NCI-H1048 (cell line): ENCODE results near the gene ISL1.

Source experiments
- DNase-seq: peaks from one replicate; lab custom pipeline; 2025; lab: John Stamatoyannopoulos, UW

ISL1 gene

GRCh38 chr5:51383131-51384121 is at the start of gene ISL1:
ISL1 (plus strand) TSS chr5:51383448; CDS start chr5:51383672, 224 bp downstream.
- DNase-seq = no peak

- DNase-seq = no peak
Measured at GRCh38 chr5:51336878-51337277, 46.4 kb upstream of the ISL1 start.

- no peak for DNase-seq
Measured at GRCh38 chr5:51345106-51345505, 38.1 kb upstream of the ISL1 start.

- DNase-seq = no peak
Measured at GRCh38 chr5:51347157-51347556, 36.1 kb upstream of the ISL1 start.

- DNase-seq = no peak
Measured at GRCh38 chr5:51347704-51348103, 35.5 kb upstream of the ISL1 start.

GRCh38 chr5:51371052-51371451 is 12.2 kb upstream of the ISL1 start:
- DNase-seq = no peak

- peak; percentile 77 for DNase-seq
Measured at GRCh38 chr5:51373880-51374523, 9.2 kb upstream of the ISL1 start.

- no peak for DNase-seq
Measured at GRCh38 chr5:51375084-51375483, 8.2 kb upstream of the ISL1 start.

GRCh38 chr5:51376509-51376908 is 6.7 kb upstream of the ISL1 start:
- no peak for DNase-seq

- DNase-seq = no peak
Measured at GRCh38 chr5:51377151-51378060, 5.8 kb upstream of the ISL1 start.

GRCh38 chr5:51378061-51378409 is 5.2 kb upstream of the ISL1 start:
- no peak for DNase-seq

- DNase-seq = no peak
Measured at GRCh38 chr5:51378448-51379330, 4.6 kb upstream of the ISL1 start.

- DNase-seq = no peak
Measured at GRCh38 chr5:51379331-51379700, 3.9 kb upstream of the ISL1 start.

- DNase-seq = no peak
Measured at GRCh38 chr5:51380603-51381207, 2.5 kb upstream of the ISL1 start.

GRCh38 chr5:51381761-51382474 is 1.3 kb upstream of the ISL1 start:
- DNase-seq = no peak

GRCh38 chr5:51382521-51383130 is 622 bp upstream of the ISL1 start:
- no peak for DNase-seq

- no peak for DNase-seq
Measured at GRCh38 chr5:51384281-51384840, 1.1 kb downstream of the ISL1 start.

GRCh38 chr5:51385216-51385615 is 2.0 kb downstream of the ISL1 start:
- no peak for DNase-seq
